ENCODE measurements around the gene PARVG.

PARVG gene, protein sequence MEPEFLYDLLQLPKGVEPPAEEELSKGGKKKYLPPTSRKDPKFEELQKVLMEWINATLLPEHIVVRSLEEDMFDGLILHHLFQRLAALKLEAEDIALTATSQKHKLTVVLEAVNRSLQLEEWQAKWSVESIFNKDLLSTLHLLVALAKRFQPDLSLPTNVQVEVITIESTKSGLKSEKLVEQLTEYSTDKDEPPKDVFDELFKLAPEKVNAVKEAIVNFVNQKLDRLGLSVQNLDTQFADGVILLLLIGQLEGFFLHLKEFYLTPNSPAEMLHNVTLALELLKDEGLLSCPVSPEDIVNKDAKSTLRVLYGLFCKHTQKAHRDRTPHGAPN

DNA sequence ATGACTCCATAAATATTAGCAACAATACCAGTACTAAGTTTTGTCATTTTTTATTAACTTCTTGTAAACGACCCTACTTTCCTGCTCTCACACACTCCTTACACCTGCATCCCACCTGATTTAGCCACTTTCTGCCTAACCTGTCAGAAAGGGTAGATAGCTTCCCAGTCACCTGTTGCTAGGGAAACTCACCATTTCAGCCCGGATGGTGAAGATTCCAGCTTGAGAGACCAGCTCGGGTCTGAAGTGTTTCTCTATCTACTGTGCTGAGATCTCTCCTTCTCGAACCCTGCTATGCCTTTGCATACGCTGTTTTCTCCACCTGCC lies at the start of gene PARVG:
PARVG (plus strand) TSS at position 220 of the 327 bp plus-strand sequence. CDS start 2,405 bp downstream, outside the sequence.
- Histone ChIP-seq H3K9ac (ENCODE audit: low read depth in 1 of 2, low read length in 2 of 2) (peak within 1 kb of the TSS; percentile 60 to 63), H3K9me3 (ENCODE audit: control insufficient read depth in 1 of 2, low read length in 2 of 2) (no peaks in the 10 kb centered on the region), H3K27me3 (ENCODE audit: control insufficient read depth in 1 of 2, insufficient read depth in 2 of 2, low read length in 2 of 2) (no peaks in the 10 kb centered on the region), H3K4me3 (ENCODE audit: low read depth in 1 of 2, low read length in 2 of 2) (peak within 1 kb of the TSS; percentile 64 to 66), H3K27ac (ENCODE audit: low read depth, low read length) (peak within 1 kb of the TSS; percentile 65), H3K36me3 (ENCODE audit: control insufficient read depth in 1 of 2, insufficient read depth in 2 of 2, low read length in 2 of 2) (peaks cover 0 to 3% of the 10 kb centered on the region in 2 donors), H3K4me1 (ENCODE audit: control insufficient read depth in 1 of 2, insufficient read depth in 2 of 2, low read length in 2 of 2) (peaks cover 0 to 8% of the 10 kb centered on the region in 2 donors)

DNA sequence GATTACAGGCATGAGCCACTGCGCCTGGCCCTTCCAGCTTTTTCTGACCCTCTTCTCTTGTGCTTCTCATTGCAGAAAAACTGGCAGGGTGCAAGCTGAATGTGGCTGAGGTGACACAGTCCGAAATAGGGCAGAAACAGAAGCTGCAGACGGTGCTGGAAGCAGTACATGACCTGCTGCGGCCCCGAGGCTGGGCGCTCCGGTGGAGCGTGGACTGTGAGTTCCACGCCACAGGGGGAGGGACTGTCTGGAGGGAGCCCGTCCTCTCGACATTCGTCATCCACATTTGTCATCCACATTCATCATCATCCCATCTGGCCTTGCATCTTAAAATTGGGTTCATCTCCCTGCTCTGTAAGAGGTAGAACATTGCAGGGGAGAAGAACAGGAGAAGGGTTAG lies 49.3 kb upstream of the PARVG start:
- peaks cover 2 to 9% of the 10 kb centered on the region in 2 donors for H3K9me3 ChIP-seq (ENCODE audit: control insufficient read depth in 1 of 2, low read length in 2 of 2)
- H3K4me3 ChIP-seq (ENCODE audit: low read depth in 1 of 2, low read length in 2 of 2) = no peak overlapping the region
- H3K9ac ChIP-seq (ENCODE audit: low read depth in 1 of 2, low read length in 2 of 2) = no peak overlapping the region
- no peak overlapping the region for H3K27ac ChIP-seq (ENCODE audit: low read depth, low read length)
- no peaks in the 10 kb centered on the region for H3K27me3 ChIP-seq (ENCODE audit: control insufficient read depth in 1 of 2, insufficient read depth in 2 of 2, low read length in 2 of 2)
- H3K4me1 ChIP-seq (ENCODE audit: control insufficient read depth in 1 of 2, insufficient read depth in 2 of 2, low read length in 2 of 2) = peaks cover 0 to 12% of the 10 kb centered on the region in 2 donors
- H3K36me3 ChIP-seq (ENCODE audit: control insufficient read depth in 1 of 2, insufficient read depth in 2 of 2, low read length in 2 of 2) = peaks cover 0 to 11% of the 10 kb centered on the region in 2 donors

DNA sequence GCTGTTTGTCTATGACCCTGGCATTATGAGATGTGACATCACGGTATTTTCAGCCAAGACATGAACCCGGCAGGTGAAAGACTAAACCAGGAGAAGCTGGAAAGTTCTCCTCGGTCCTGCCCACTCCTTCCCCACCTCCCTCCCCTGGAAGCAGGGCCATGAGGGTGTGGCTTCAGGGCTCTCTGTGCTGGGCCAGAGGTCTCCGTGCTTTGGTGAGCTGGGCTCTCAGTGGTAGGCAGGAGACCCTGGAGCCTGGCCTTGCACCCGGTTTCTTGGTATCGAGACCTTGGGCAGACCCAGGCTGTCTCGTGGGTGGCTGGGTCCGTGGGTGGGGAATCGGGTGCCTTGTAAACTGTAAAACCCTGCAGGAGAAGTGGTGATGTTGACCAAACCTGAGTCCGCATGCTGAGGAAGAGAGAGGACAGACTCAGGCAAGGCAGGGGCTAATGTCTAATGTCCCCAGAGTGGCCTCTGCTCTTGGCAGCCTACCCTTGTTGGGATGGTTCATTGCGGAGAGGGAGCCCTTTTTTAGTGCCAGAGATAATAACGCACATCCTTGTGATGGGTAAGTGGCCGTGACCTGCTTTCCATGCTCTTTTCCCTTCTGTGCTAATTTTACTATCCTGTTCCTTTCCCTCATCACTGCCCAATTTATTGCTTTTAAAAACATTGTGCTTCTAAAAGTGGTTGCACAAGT lies 48.6 kb upstream of the PARVG start:
- H3K4me1 ChIP-seq (ENCODE audit: control insufficient read depth in 1 of 2, insufficient read depth in 2 of 2, low read length in 2 of 2) = peaks cover 0 to 12% of the 10 kb centered on the region in 2 donors
- H3K27ac ChIP-seq (ENCODE audit: low read depth, low read length) = no peak overlapping the region
- no peak overlapping the region for H3K4me3 ChIP-seq (ENCODE audit: low read depth in 1 of 2, low read length in 2 of 2)
- peaks cover 2 to 5% of the 10 kb centered on the region in 2 donors for H3K9me3 ChIP-seq (ENCODE audit: control insufficient read depth in 1 of 2, low read length in 2 of 2)
- no peaks in the 10 kb centered on the region for H3K27me3 ChIP-seq (ENCODE audit: control insufficient read depth in 1 of 2, insufficient read depth in 2 of 2, low read length in 2 of 2)
- H3K36me3 ChIP-seq (ENCODE audit: control insufficient read depth in 1 of 2, insufficient read depth in 2 of 2, low read length in 2 of 2) = peaks cover 0 to 14% of the 10 kb centered on the region in 2 donors
- no peak overlapping the region for H3K9ac ChIP-seq (ENCODE audit: low read depth in 1 of 2, low read length in 2 of 2)

DNA sequence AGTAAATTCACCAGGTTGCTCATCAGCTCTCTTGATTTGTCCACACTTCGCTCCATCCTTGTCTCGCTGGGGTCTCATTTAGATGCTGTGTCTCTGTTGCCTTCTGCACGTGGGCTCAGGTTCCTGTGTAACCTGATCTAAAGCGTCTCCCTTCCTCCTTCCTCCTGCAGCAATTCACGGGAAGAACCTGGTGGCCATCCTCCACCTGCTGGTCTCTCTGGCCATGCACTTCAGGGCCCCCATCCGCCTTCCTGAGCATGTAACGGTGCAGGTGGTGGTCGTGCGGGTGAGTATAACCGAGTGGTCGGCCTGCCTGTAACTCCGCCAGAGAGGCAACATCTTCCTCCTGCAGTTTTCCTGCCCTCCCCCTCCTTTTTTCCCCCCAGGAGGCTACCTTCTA lies 48.0 kb upstream of the PARVG start:
- Histone ChIP-seq H3K4me1 (ENCODE audit: control insufficient read depth in 1 of 2, insufficient read depth in 2 of 2, low read length in 2 of 2) (peaks cover 0 to 12% of the 10 kb centered on the region in 2 donors), H3K9me3 (ENCODE audit: control insufficient read depth in 1 of 2, low read length in 2 of 2) (peaks cover 6 to 8% of the 10 kb centered on the region in 2 donors), H3K27ac (ENCODE audit: low read depth, low read length) (no peak overlapping the region), H3K4me3 (ENCODE audit: low read depth in 1 of 2, low read length in 2 of 2) (no peak overlapping the region), H3K27me3 (ENCODE audit: control insufficient read depth in 1 of 2, insufficient read depth in 2 of 2, low read length in 2 of 2) (no peaks in the 10 kb centered on the region), H3K9ac (ENCODE audit: low read depth in 1 of 2, low read length in 2 of 2) (no peak overlapping the region), H3K36me3 (ENCODE audit: control insufficient read depth in 1 of 2, insufficient read depth in 2 of 2, low read length in 2 of 2) (peaks cover 0 to 18% of the 10 kb centered on the region in 2 donors)

DNA sequence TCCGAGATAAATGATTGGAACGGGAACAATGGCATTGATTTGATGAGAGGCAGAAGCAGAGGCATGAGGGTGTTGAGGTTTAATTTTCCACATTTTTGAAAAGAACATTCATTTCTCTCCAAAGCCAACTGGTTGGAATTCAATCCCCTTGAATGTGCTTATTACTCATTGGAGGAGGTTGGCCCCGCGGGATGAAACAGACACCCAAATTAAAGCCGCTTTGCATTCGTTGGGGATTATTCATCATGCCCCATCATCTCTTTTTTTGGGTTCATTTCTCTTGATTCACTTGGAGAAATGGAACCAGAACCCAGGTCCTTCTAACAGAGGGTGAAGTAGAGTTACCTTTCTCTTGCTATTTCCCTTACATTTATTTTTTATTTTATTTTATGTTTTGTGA lies 47.6 kb upstream of the PARVG start:
- Histone ChIP-seq H3K4me3 (ENCODE audit: low read depth in 1 of 2, low read length in 2 of 2) (no peak overlapping the region), H3K27me3 (ENCODE audit: control insufficient read depth in 1 of 2, insufficient read depth in 2 of 2, low read length in 2 of 2) (no peaks in the 10 kb centered on the region), H3K27ac (ENCODE audit: low read depth, low read length) (no peak overlapping the region), H3K4me1 (ENCODE audit: control insufficient read depth in 1 of 2, insufficient read depth in 2 of 2, low read length in 2 of 2) (peaks cover 0 to 9% of the 10 kb centered on the region in 2 donors), H3K9ac (ENCODE audit: low read depth in 1 of 2, low read length in 2 of 2) (no peak overlapping the region), H3K9me3 (ENCODE audit: control insufficient read depth in 1 of 2, low read length in 2 of 2) (peaks cover 6 to 10% of the 10 kb centered on the region in 2 donors), H3K36me3 (ENCODE audit: control insufficient read depth in 1 of 2, insufficient read depth in 2 of 2, low read length in 2 of 2) (peaks cover 0 to 22% of the 10 kb centered on the region in 2 donors)

DNA sequence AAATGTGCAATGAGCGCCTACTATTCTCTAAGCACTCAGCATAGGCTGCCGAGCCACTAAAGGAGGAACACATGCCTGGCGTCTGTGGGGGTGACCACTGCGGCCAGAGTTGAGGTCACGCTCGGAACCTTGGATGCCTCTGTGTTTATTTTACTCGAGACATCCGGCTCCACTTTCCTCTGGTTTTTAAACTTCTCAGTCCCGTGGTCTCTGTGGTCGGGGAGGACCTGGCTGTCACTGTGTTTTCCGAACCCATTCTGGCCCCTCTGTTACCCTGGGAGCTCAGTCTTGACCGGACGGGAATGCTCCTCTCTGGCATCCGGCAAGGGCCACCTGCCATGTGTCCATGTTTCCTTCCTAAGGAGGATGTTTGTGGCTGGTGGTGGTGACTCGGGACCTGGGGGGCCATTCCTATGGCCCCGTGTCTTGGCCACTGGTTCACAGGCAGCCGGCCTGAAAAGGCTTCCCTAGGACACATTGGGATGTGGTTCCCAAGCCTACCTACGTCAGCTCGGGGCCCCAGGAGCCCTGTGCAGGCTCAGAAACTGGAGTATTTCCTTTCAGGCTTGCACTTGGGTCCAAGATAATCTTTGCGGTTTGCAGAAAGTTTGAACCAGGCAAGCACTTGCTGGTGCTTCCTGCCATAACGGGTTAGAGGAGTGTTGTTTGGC lies 46.7 kb upstream of the PARVG start:
- H3K9ac ChIP-seq (ENCODE audit: low read depth in 1 of 2, low read length in 2 of 2) = no peak overlapping the region
- no peaks in the 10 kb centered on the region for H3K27me3 ChIP-seq (ENCODE audit: control insufficient read depth in 1 of 2, insufficient read depth in 2 of 2, low read length in 2 of 2)
- peaks cover 0 to 6% of the 10 kb centered on the region in 2 donors for H3K4me1 ChIP-seq (ENCODE audit: control insufficient read depth in 1 of 2, insufficient read depth in 2 of 2, low read length in 2 of 2)
- no peak overlapping the region for H3K27ac ChIP-seq (ENCODE audit: low read depth, low read length)
- peaks cover 6 to 10% of the 10 kb centered on the region in 2 donors for H3K9me3 ChIP-seq (ENCODE audit: control insufficient read depth in 1 of 2, low read length in 2 of 2)
- no peak overlapping the region for H3K4me3 ChIP-seq (ENCODE audit: low read depth in 1 of 2, low read length in 2 of 2)
- peaks cover 0 to 22% of the 10 kb centered on the region in 2 donors for H3K36me3 ChIP-seq (ENCODE audit: control insufficient read depth in 1 of 2, insufficient read depth in 2 of 2, low read length in 2 of 2)

DNA sequence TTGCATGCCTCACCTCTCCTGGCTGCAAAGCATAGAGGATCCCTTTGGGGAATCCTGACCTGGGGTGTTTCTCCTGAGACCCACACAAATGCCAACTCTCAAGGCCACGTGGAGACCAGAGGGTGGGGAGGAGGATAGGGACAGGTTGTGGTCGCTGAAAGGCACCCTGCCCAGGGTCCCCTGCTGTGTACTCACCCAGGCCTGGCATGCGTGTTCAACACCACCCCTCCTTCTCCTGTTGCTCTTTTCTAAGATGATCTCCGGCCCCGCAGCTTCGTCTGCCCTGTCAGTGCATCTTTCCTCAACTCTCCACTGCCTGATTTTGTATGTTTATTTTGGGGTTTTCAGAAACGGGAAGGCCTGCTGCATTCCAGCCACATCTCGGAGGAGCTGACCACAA lies 44.6 kb upstream of the PARVG start:
- Histone ChIP-seq H3K9ac (ENCODE audit: low read depth in 1 of 2, low read length in 2 of 2) (no peak overlapping the region), H3K36me3 (ENCODE audit: control insufficient read depth in 1 of 2, insufficient read depth in 2 of 2, low read length in 2 of 2) (peaks cover 0 to 22% of the 10 kb centered on the region in 2 donors), H3K27ac (ENCODE audit: low read depth, low read length) (no peak overlapping the region)

DNA sequence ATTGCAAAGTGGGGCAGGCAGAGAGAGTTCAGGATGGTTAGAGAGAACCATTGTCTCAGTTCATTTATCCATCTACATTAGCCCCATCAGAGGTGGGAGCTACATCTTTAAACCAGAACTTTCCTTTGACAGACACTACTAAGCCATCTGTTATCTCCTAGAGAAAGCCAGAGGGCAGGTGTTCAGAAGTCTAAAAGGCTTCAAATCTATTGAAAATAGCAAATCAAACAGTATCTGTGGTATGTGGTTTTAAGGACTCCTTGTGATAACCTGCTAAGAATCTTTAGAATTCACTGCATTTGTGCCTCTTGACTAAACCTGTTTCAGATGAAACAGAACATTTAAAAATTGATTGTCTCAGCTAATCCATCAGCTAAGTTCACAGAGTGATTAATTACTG lies 43.9 kb upstream of the PARVG start:
- H3K4me1 ChIP-seq (ENCODE audit: control insufficient read depth in 1 of 2, insufficient read depth in 2 of 2, low read length in 2 of 2) = peaks cover 0 to 6% of the 10 kb centered on the region in 2 donors
- H3K36me3 ChIP-seq (ENCODE audit: control insufficient read depth in 1 of 2, insufficient read depth in 2 of 2, low read length in 2 of 2) = peaks cover 0 to 22% of the 10 kb centered on the region in 2 donors
- no peak overlapping the region for H3K4me3 ChIP-seq (ENCODE audit: low read depth in 1 of 2, low read length in 2 of 2)
- H3K27ac ChIP-seq (ENCODE audit: low read depth, low read length) = no peak overlapping the region
- peaks cover 6 to 10% of the 10 kb centered on the region in 2 donors for H3K9me3 ChIP-seq (ENCODE audit: control insufficient read depth in 1 of 2, low read length in 2 of 2)
- H3K27me3 ChIP-seq (ENCODE audit: control insufficient read depth in 1 of 2, insufficient read depth in 2 of 2, low read length in 2 of 2) = no peaks in the 10 kb centered on the region
- H3K9ac ChIP-seq (ENCODE audit: low read depth in 1 of 2, low read length in 2 of 2) = no peak overlapping the region

More for the DNA sequence above, 44.6 kb upstream of the PARVG start:
- H3K4me1 ChIP-seq (ENCODE audit: control insufficient read depth in 1 of 2, insufficient read depth in 2 of 2, low read length in 2 of 2) = peaks cover 0 to 6% of the 10 kb centered on the region in 2 donors
- peaks cover 6 to 10% of the 10 kb centered on the region in 2 donors for H3K9me3 ChIP-seq (ENCODE audit: control insufficient read depth in 1 of 2, low read length in 2 of 2)
- no peak overlapping the region for H3K4me3 ChIP-seq (ENCODE audit: low read depth in 1 of 2, low read length in 2 of 2)
- no peaks in the 10 kb centered on the region for H3K27me3 ChIP-seq (ENCODE audit: control insufficient read depth in 1 of 2, insufficient read depth in 2 of 2, low read length in 2 of 2)

DNA sequence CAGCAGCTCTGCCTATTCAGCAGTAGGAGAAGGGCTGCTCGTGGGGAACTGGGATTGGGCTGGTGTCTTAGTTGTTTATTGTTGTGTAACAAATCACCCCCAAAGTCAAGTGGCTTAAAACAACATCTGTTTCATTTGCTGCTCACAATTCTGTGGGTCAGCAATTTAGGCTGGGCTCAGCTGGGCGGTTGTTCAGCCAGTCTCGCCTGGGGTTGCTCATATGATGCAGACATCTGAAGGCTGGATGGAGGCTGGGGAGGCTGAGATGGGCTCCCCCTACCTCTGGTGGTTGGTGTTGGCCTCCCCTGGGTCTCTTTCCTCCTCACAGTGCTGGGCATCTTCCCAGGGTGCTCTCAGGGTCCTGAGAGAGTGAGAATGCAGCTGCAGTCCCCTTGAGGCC lies 43.3 kb upstream of the PARVG start:
- Histone ChIP-seq H3K4me3 (ENCODE audit: low read depth in 1 of 2, low read length in 2 of 2) (no peak overlapping the region), H3K9ac (ENCODE audit: low read depth in 1 of 2, low read length in 2 of 2) (no peak overlapping the region), H3K9me3 (ENCODE audit: control insufficient read depth in 1 of 2, low read length in 2 of 2) (peaks cover 6 to 10% of the 10 kb centered on the region in 2 donors), H3K36me3 (ENCODE audit: control insufficient read depth in 1 of 2, insufficient read depth in 2 of 2, low read length in 2 of 2) (peaks cover 0 to 22% of the 10 kb centered on the region in 2 donors), H3K27me3 (ENCODE audit: control insufficient read depth in 1 of 2, insufficient read depth in 2 of 2, low read length in 2 of 2) (no peaks in the 10 kb centered on the region), H3K4me1 (ENCODE audit: control insufficient read depth in 1 of 2, insufficient read depth in 2 of 2, low read length in 2 of 2) (peaks cover 0 to 6% of the 10 kb centered on the region in 2 donors), H3K27ac (ENCODE audit: low read depth, low read length) (no peak overlapping the region)

DNA sequence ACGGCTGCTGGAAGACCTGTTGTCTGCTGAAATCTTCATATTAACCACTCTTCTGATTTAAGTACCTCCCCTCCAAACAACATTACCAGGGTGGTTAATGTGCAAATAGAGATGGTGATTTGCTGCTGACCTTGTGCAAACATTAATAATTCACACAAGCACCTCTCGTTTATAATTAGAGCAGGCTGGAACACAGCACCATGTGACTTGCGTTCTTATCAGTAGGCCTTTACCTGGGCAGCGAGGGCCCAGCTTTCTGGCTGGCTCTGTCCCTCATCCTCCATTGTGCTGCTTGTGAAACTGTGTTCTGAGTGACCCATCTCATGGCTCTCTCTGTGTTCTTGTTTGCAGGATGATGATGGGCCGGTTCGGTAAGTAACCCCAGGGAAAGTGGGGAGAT lies 41.0 kb upstream of the PARVG start:
- Histone ChIP-seq H3K36me3 (ENCODE audit: control insufficient read depth in 1 of 2, insufficient read depth in 2 of 2, low read length in 2 of 2) (peaks cover 0 to 16% of the 10 kb centered on the region in 2 donors), H3K4me1 (ENCODE audit: control insufficient read depth in 1 of 2, insufficient read depth in 2 of 2, low read length in 2 of 2) (peaks cover 0 to 2% of the 10 kb centered on the region in 2 donors), H3K27ac (ENCODE audit: low read depth, low read length) (no peak overlapping the region), H3K4me3 (ENCODE audit: low read depth in 1 of 2, low read length in 2 of 2) (no peak overlapping the region), H3K27me3 (ENCODE audit: control insufficient read depth in 1 of 2, insufficient read depth in 2 of 2, low read length in 2 of 2) (no peaks in the 10 kb centered on the region), H3K9ac (ENCODE audit: low read depth in 1 of 2, low read length in 2 of 2) (no peak overlapping the region), H3K9me3 (ENCODE audit: control insufficient read depth in 1 of 2, low read length in 2 of 2) (peaks cover 6 to 10% of the 10 kb centered on the region in 2 donors)

All from duodenal mucosa (tissue), 2 donors.